Measurements from ENCODE around the gene CNPY4. TPM values are rescaled to one million over a fixed set of nuclear protein-coding genes. Genes with fewer than 3 reads are reported as not detected.
A peak's percentile ranks its signal among the peaks of the same experiment; 100 is the strongest.

CNPY4 gene
- total RNA-seq, 1 donor = 40.2 TPM

- TF ChIP-seq, protein P1, sequence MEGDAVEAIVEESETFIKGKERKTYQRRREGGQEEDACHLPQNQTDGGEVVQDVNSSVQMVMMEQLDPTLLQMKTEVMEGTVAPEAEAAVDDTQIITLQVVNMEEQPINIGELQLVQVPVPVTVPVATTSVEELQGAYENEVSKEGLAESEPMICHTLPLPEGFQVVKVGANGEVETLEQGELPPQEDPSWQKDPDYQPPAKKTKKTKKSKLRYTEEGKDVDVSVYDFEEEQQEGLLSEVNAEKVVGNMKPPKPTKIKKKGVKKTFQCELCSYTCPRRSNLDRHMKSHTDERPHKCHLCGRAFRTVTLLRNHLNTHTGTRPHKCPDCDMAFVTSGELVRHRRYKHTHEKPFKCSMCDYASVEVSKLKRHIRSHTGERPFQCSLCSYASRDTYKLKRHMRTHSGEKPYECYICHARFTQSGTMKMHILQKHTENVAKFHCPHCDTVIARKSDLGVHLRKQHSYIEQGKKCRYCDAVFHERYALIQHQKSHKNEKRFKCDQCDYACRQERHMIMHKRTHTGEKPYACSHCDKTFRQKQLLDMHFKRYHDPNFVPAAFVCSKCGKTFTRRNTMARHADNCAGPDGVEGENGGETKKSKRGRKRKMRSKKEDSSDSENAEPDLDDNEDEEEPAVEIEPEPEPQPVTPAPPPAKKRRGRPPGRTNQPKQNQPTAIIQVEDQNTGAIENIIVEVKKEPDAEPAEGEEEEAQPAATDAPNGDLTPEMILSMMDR (IDR thresholded peaks at IDR 0.05; ENCODE audit: insufficient read depth, low read depth, low read length) = no peak
- H3K4me3 ChIP-seq (ENCODE audit: low read depth, low read length) = peak overlapping the region; percentile 48
- DNase-seq (ENCODE audit: low read depth) = no peak
Measured at GRCh38 chr7:100148225-100148558, 28.8 kb downstream of the CNPY4 start.

GRCh38 chr7:100148559-100149328, 29.3 kb downstream of the CNPY4 start, which contains the start of gene LAMTOR4:
Gene LAMTOR4, plus strand, starts transcription at chr7:100148918. Its CDS starts 55 bp downstream, at chr7:100148973.
- TF ChIP-seq, protein P1 (IDR thresholded peaks at IDR 0.05; ENCODE audit: insufficient read depth, low read depth, low read length) = no peak
- DNase-seq (ENCODE audit: low read depth) = peak; percentile 99
- H3K4me3 ChIP-seq (ENCODE audit: low read depth, low read length) = peak within 1 kb of the TSS; percentile 94

GRCh38 chr7:100152404-100152803, 33.0 kb downstream of the CNPY4 start:
- TF ChIP-seq, protein P1 (IDR thresholded peaks at IDR 0.05; ENCODE audit: insufficient read depth, low read depth, low read length) = no peak
- DNase-seq (ENCODE audit: low read depth) = no peak
- no peak overlapping the region for H3K4me3 ChIP-seq (ENCODE audit: low read depth, low read length)

DNA sequence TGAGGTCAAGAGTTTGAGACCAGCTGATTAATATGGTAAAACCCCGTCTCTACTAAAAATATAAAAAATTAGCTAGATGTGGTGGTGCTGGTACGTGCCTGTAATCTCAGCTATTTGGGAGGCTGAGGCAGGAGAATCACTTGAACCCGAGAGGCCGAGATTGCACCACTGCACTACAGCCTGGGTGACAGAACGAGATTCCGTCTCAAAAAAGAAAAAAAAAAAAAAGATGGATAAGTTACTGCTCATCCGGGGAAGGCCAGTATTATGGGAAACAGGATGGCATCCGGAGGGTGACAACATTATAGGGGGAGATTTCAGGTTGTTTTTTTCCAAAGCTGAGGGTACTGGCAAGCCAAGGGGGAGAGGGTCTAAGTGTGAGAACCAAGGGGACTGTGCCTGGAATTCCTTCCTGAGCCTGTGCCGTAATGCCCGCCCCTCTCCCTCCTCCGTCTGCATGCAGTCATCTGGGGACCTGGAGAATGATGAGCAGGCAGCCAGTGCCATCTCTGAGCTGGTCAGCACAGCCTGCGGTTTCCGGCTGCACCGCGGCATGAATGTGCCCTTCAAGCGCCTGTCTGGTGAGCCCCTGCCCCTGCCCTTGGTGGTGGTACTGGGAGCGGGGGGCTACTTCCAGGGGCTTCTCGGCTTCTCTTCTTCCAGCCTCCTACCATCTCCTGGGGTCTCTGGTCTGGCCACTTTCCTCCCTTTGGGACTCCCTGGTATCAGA, 33.7 kb downstream of the CNPY4 start:
- TF ChIP-seq, protein P1 (IDR thresholded peaks at IDR 0.05; ENCODE audit: insufficient read depth, low read depth, low read length) = no peak

DNA sequence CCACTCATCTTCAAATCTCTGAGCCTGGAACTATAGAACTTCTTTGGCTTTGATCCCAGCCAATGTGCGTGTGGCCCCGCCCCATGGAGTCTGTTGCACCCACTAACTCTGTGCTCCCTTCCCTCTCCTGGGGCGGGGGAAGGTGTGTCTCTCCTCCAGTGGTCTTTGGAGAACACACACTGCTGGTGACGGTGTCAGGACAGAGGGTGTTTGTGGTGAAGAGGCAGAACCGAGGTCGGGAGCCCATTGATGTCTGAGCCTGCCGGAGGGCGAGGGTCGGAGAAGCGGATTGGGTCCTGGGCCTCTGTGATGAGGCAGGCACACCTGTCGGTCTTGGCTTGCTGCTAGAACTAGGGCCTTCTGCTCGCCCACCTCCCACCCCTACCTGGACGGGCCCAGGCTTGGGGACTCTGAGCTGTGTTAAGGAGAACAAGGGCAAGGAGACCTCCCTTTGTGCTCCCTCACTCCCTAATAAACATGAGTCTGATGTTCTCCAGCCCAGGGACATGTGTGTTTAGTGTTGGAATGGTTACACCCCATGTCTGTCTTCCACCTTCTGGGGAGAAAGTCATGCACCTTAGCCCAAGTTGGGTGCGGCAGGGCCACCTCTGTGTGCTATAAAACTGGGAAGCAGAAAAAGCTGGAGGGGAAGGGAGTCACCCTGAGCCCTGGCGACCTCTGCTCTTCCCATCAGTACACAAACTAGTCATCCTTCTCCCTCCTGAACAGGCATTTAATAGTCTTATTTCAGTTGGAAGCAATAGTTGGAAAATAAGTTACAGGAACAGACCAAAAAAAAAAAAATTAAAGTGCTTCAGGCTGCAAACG, 34.5 kb downstream of the CNPY4 start:
- TF ChIP-seq, protein P1 (IDR thresholded peaks at IDR 0.05; ENCODE audit: insufficient read depth, low read depth, low read length) = no peak
- no peak overlapping the region for H3K4me3 ChIP-seq (ENCODE audit: low read depth, low read length)
- no peak for DNase-seq (ENCODE audit: low read depth)

More for the DNA sequence above, 33.7 kb downstream of the CNPY4 start:
- H3K4me3 ChIP-seq (ENCODE audit: low read depth, low read length) = no peak overlapping the region
- DNase-seq (ENCODE audit: low read depth) = no peak

DNA sequence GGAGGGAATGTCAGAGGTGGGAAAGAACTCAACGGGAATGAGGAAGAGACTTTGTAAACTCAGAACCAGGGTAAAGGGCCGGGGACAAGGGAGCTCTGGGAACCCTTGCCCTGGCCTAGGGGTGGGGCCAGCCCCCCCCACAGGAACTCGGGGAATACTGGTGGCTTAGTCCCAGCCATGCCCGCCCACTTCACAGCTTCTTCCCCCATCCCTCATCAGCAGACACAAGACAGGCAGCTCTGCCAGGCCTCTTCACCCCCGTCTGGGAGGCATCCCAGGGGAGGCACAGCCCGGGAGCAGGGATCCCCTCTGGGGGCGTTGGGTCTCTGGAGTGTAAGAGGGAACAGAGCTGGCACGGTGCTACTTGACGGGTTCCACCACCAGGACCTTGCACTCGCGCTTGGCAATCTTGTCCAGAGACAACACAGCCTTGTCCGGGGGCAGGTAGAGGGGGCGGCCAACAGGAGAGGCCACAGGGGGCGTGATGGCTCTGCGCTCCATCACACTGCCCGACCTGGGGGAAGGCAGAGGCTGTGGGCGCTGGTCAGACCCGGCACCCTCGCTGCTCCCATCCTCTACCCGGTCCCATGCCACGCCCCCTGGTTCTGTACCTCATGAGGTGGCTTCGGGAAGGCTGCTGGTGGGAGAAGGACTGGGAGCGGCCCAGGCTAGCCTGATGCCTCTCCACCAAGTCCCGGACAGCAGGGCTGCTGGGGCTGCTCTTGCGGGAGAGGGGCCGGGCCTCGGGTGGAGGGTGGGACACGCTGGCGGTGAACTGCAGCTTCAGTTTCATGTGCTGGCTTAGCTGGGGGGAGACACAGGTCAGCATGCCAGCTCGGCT, 35.4 kb downstream of the CNPY4 start:
- no peak for DNase-seq (ENCODE audit: low read depth)
- H3K4me3 ChIP-seq (ENCODE audit: low read depth, low read length) = no peak overlapping the region
- TF ChIP-seq, protein P1 (IDR thresholded peaks at IDR 0.05; ENCODE audit: insufficient read depth, low read depth, low read length) = no peak
